Colonic mucosa (tissue), 4 donors: ENCODE data around the gene PPP2R3B. TPM values are rescaled to one million over a fixed set of nuclear protein-coding genes. Genes with fewer than 3 reads are reported as not detected.
"Not testable (repeated sequence)": the region's sequence is repeated elsewhere in the genome, so short reads cannot be mapped to it uniquely, and the experiment has no call there.

Experiments used
- DNase-seq: peaks from one replicate; pipeline ENCODE4 v3.0.0-alpha.2; 2020
- H3K27ac ChIP-seq: fragments of 200-600 bp; one replicate; pipeline ENCODE4 v1.8.0; 2021
- H3K27me3 ChIP-seq: fragments of 200-600 bp; one replicate; pipeline ENCODE4 v1.8.0; 2021
- H3K36me3 ChIP-seq: fragments of 200-600 bp; one replicate; pipeline ENCODE4 v1.8.0; 2021
- H3K4me1 ChIP-seq: fragments of 200-600 bp; one replicate; pipeline ENCODE4 v1.8.0; 2021; ENCODE audit warnings: mild to moderate bottlenecking
- H3K4me3 ChIP-seq: fragments of 200-600 bp; one replicate; pipeline ENCODE4 v1.8.0; 2021
- H3K9ac ChIP-seq, 2 donors: one replicate each; pipeline ENCODE4 v1.7.0; 2013; ENCODE audit warnings: control low read depth in 2 of 2, low read depth in 2 of 2, low read length in 2 of 2
- H3K9me3 ChIP-seq: fragments of 200-600 bp; one replicate; pipeline ENCODE4 v1.8.0; 2021
- intact Hi-C: fragments of 100-400 bp; cut with DNase I; formaldehyde crosslinking; loops from one replicate; pipeline ENCODE4 v1.14.1; 2022
- total RNA-seq, 2 donors: library from RNA; stranded (reverse); fragmentation: NEBNext Ultra II Directional in 1 of 2; extraction: Animal tissue kit (Norgen Biotek cat#: 25700) in 1 of 2; gene quantifications; one replicate each; pipeline ENCODE4 v1.2.1, GENCODE V29; 2021
- TF ChIP-seq, protein P1 (sequence below): fragments of 200-600 bp; IDR thresholded peaks from one replicate; pipeline ENCODE4 v1.8.0; 2022; ENCODE audit warnings: antibody characterized with exemption, mild to moderate bottlenecking
- donor health status: healthy.
- donor health status: DM: no; HTN: no; CAD: no.
- donor health status: DM: no; HTN: no; CAD: no.

The PPP2R3B gene
- total RNA-seq, 2 donors from 2014 or later: 8.7 to 22.9 TPM

DNA sequence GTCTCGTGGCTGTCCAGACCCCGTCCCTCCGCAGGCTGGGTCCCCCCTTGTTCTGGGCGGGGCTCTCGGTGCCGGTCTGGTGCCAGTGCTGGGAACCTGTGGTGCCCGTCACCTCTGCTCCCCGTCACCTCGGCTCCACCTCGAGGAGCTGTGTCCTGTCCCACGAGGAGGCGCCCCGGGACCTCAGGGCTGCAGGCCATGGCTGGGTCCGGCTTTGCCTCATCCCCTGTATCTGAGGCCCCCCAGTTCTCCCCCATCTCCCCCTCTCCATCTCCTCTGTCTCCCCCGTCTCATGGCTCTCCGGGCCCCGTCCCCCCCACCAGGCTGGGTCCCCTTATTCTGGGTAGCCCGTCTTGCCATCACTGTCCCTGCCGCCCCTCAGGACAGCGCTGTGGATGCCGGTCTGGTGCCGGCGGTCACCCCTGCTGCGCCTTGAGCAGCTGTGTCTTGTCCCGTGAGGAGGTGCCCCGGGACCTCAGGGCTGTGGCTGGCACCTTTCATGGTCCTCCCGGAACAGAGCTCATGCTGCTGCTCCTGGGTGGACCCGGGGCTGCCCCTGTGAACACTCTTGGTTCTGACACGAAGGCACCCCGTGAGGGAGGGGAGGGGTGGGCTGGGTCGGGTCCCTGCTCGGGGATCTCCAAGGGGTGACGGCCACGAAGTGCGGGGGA lies 54.7 kb downstream of the PPP2R3B start:
- TF ChIP-seq, protein P1, sequence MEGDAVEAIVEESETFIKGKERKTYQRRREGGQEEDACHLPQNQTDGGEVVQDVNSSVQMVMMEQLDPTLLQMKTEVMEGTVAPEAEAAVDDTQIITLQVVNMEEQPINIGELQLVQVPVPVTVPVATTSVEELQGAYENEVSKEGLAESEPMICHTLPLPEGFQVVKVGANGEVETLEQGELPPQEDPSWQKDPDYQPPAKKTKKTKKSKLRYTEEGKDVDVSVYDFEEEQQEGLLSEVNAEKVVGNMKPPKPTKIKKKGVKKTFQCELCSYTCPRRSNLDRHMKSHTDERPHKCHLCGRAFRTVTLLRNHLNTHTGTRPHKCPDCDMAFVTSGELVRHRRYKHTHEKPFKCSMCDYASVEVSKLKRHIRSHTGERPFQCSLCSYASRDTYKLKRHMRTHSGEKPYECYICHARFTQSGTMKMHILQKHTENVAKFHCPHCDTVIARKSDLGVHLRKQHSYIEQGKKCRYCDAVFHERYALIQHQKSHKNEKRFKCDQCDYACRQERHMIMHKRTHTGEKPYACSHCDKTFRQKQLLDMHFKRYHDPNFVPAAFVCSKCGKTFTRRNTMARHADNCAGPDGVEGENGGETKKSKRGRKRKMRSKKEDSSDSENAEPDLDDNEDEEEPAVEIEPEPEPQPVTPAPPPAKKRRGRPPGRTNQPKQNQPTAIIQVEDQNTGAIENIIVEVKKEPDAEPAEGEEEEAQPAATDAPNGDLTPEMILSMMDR: no peak

DNA sequence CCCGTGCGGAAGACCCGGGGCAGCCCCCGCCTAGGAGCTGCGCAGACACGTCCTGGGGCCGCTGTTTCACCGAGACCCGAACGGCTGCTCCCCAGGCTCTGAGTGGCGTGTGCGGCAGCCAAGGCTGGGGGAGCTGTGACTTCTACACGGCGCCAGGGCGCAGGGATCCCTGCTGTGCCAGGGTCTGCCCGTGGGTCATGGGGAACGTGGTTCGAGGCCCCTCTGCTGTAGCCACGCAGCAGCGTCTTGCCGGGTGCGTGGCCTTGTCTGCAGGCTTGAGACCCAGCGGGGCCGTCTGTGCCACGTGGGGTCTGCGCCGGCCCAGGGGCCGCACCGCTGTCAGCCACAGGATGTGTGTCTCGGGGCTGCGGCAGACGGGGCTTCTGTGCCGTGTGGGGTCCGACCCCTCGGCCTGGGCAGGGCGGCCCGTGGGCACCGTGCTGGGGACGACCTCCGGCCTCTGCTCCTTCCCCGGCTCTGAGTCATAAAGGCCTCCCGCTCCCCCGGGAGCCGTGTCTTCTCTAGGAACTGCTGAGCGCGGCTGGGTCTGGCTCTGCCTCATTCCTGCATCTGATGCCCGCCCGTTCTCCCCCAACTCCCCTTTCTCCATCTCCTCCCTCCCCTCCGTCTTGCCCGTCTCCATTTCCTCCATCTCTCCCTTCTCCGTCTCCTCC lies 55.4 kb downstream of the PPP2R3B start:
- peaks cover 17% of the 10 kb centered on the region for H3K27me3 ChIP-seq
- H3K9me3 ChIP-seq: no peaks in the 10 kb centered on the region
- no peaks in the 10 kb centered on the region for H3K36me3 ChIP-seq
- intact Hi-C loops: no loop called here
- no peak for DNase-seq
- H3K4me1 ChIP-seq: no peaks in the 10 kb centered on the region
- TF ChIP-seq, protein P1: no peak
- no peak overlapping the region for H3K27ac ChIP-seq
- no peak overlapping the region for H3K4me3 ChIP-seq
- H3K9ac ChIP-seq: no peak overlapping the region

More for the DNA sequence above, 54.7 kb downstream of the PPP2R3B start:
- intact Hi-C loops: no loop called here
- Histone ChIP-seq H3K9me3 (no peaks in the 10 kb centered on the region), H3K4me1 (no peaks in the 10 kb centered on the region), H3K27ac (no peak overlapping the region), H3K27me3 (peaks cover 17% of the 10 kb centered on the region), H3K36me3 (no peaks in the 10 kb centered on the region), H3K4me3 (no peak overlapping the region), H3K9ac (no peak overlapping the region)
- no peak for DNase-seq

DNA sequence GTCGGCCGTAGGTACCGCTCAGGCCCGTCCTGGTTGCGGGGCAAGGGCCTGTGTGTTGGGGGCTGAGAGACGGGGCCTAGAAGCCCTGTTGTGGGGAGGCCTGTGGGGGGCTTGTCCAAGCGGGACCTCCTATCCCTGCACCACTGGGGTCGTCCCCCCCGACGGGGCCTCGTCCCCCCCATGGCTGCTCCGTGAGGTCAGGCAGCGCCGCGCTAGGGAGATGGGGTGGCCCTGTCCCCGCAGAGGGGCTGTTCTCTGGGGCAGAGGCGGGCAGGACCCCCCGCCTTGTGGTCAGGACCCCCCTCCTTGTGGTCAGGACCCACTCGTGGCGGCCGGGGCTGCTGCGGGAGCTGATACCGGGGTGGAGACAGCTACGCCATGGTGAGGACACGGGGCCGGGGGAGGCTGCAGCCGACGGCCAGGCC lies 56.0 kb downstream of the PPP2R3B start:
- intact Hi-C loops: no loop called here
- Histone ChIP-seq H3K9ac (no peak overlapping the region), H3K4me1 (no peaks in the 10 kb centered on the region), H3K9me3 (no peaks in the 10 kb centered on the region), H3K27me3 (peaks cover 17% of the 10 kb centered on the region), H3K4me3 (no peak overlapping the region), H3K27ac (no peak overlapping the region), H3K36me3 (no peaks in the 10 kb centered on the region)
- DNase-seq: no peak
- TF ChIP-seq, protein P1: no peak

DNA sequence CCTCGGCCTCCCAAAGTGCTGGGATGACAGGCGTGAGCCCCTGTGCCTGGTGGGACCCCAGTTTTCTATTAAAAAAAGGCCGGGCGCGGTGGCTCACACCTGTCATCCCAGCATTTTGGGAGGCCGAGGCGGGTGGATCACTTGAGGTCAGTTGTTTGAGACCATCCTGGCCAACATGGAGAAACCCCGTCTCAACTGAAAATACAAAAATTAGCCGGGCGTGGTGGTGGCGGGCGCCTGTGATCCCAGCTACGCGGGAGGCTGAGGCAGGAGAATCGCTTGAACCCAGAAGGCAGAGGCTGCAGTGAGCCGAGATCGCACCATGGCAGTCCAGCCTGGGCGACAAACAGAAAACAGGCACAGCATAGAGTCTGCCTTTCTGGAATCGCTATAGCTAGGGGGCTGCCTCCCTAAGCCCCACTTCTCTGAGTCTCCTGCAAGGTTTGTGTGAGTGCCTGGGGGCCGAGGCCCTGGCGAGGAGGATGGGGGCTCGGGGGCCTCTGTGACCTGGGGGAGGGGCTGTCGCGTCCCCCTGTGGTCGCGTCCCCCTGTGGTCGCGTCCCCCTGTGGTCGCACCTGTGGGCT lies 56.5 kb downstream of the PPP2R3B start:
- H3K4me1 ChIP-seq, H3K9ac ChIP-seq, intact Hi-C loops, DNase-seq, H3K36me3 ChIP-seq, H3K4me3 ChIP-seq, H3K27ac ChIP-seq, H3K9me3 ChIP-seq: not testable (repeated sequence)
- peaks cover 17% of the 10 kb centered on the region for H3K27me3 ChIP-seq

DNA sequence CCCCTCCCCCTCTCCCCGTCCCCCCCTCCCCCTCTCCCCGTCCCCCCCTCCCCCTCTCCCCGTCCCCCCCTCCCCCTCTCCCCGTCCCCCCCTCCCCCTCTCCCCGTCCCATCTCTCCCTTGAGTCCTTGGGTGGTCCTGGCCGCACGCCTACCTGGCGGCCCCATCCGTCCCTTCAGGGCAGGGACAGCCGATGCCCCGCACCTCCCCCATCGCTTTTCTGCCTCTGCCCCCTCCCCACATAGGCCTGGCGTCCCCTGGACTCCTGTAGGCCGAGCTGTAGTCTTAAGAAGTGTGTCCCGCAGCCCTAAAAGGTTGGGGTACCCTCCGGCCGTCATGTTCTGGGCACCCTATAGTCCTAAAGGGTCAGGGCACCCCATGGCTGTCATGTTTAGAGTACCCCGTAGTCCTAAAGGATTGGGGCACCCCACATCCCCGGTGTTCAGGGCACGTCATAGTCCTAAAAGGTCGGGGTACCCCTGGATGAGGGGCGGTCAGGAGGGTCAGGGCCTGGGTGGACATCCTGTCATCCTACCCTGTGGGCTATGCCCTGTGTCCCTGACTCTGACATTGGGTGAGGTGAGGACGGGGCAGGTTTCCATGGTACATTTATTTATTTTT lies 57.3 kb downstream of the PPP2R3B start:
- Histone ChIP-seq H3K27ac (no peak overlapping the region), H3K4me3 (no peak overlapping the region), H3K27me3 (peaks cover 17% of the 10 kb centered on the region), H3K9ac (no peak overlapping the region), H3K9me3 (no peaks in the 10 kb centered on the region), H3K4me1 (no peaks in the 10 kb centered on the region), H3K36me3 (no peaks in the 10 kb centered on the region)
- DNase-seq: no peak
- intact Hi-C loops: no loop called here
- TF ChIP-seq, protein P1: no peak
